A549 (cell line): Measurements from ENCODE around the gene RAPGEF6.

Source experiments
- CEBPB ChIP-seq, 2 experiments: fragments of >200 bp in 1 of 2; sonication (Bioruptor Twin) in 1 of 2; formaldehyde crosslinking in 1 of 2; IDR thresholded peaks; 2 replicates each; pipeline ENCODE4 v1.6.1; 2012 to 2016
- CTCF ChIP-seq: fragments of >200 bp; sonication (Bioruptor Twin); formaldehyde crosslinking; IDR thresholded peaks from 3 replicates; pipeline ENCODE4 v1.5.1; 2016
- HOXB5 ChIP-seq: fragments of 250-450 bp; sonication (Bioruptor Pico); IDR thresholded peaks from 2 replicates; pipeline ENCODE4 v1.5.0; 2020; ENCODE audit warnings: mild to moderate bottlenecking, moderate library complexity
- MAFK ChIP-seq: fragments of 450-650 bp; IDR thresholded peaks from 2 replicates; pipeline ENCODE4 v1.6.1; 2014; ENCODE audit not compliant: partially characterized antibody
- PBX3 ChIP-seq: IDR thresholded peaks from 2 replicates; pipeline ENCODE4 v1.6.1; 2012
- POLR2A ChIP-seq: IDR thresholded peaks from 2 replicates; pipeline ENCODE4 v1.6.1; 2012; ENCODE audit warnings: mild to moderate bottlenecking, low read length
- REST ChIP-seq: fragments of 200-600 bp; sonication (generic); IDR thresholded peaks from 2 replicates; pipeline ENCODE4 v1.6.1; 2016; ENCODE audit warnings: antibody characterized with exemption, mild to moderate bottlenecking, moderate library complexity
- SREBF2 ChIP-seq: fragments of 450-650 bp; IDR thresholded peaks from 2 replicates; pipeline ENCODE4 v1.6.1; 2014; ENCODE audit warnings: mild to moderate bottlenecking, moderate library complexity
- USF2 ChIP-seq: fragments of 450-650 bp; IDR thresholded peaks from 2 replicates; pipeline ENCODE4 v1.6.1; 2014; ENCODE audit warnings: antibody characterized with exemption

- TF ChIP-seq HOXB5 (CRISPR knock-in tag), result no peak
- TF ChIP-seq CTCF, result no peak
- TF ChIP-seq POLR2A, result no peak
- no peak for TF ChIP-seq CEBPB (IDR thresholded peaks at IDR 0.05)
- TF ChIP-seq SREBF2, result no peak
- TF ChIP-seq REST, result no peak
- TF ChIP-seq MAFK, result no peak
- TF ChIP-seq PBX3, result no peak
- TF ChIP-seq USF2, result no peak
These were observed 41.1 kb downstream of the RAPGEF6 start for GRCh38 chr5:131593921-131594320.
